Left lung (tissue), 10 donors: ENCODE measurements around the gene TRPV5. TPM values are rescaled to one million over a fixed set of nuclear protein-coding genes. Genes with fewer than 3 reads are reported as not detected.

ENCODE experiments used
- ATAC-seq: fragments of 200-7000 bp; cut with Tn5 transposase; one replicate; pipeline ENCODE4 v1.9.1; 2020; ENCODE audit warnings: moderate library complexity
- DNase-seq, 4 donors: peaks; one replicate each; pipeline ENCODE4 v3.0.0-alpha.2; 2013 to 2020
- H3K27ac ChIP-seq, 2 donors: fragments of 200-600 bp; sonication (generic) in 1 of 2; one replicate each; pipeline versions ENCODE4 v1.5.0 to v1.8.0; 2020 to 2021
- H3K27me3 ChIP-seq, 2 donors: fragments of 200-600 bp; sonication (generic) in 1 of 2; one replicate each; pipeline versions ENCODE4 v1.5.0 to v1.8.0; 2020 to 2021
- H3K36me3 ChIP-seq, 2 donors: fragments of 200-600 bp; sonication (generic) in 1 of 2; one replicate each; pipeline versions ENCODE4 v1.5.0 to v1.8.0; 2020 to 2021
- H3K4me1 ChIP-seq, 2 donors: fragments of 200-600 bp; one replicate each; pipeline ENCODE4 v1.8.0; 2021
- H3K4me3 ChIP-seq, 2 donors: fragments of 200-600 bp; sonication (generic) in 1 of 2; one replicate each; pipeline versions ENCODE4 v1.5.0 to v1.8.0; 2020 to 2021; ENCODE audit warnings: mild to moderate bottlenecking in 1 of 2
- H3K9me3 ChIP-seq, 2 donors: fragments of 200-600 bp; sonication (generic) in 1 of 2; one replicate each; pipeline versions ENCODE4 v1.5.0 to v1.8.0; 2020 to 2021
- CTCF ChIP-seq, 2 donors: fragments of 200-600 bp; sonication (generic) in 1 of 2; IDR thresholded peaks; one replicate each; pipeline versions ENCODE4 v1.5.0 to v1.8.0; 2021; ENCODE audit warnings: antibody characterized with exemption in 2 of 2
- intact Hi-C, 2 donors: fragments of 100-400 bp; cut with DNase I; formaldehyde crosslinking; loops; one replicate each; pipeline versions ENCODE4 v1.11.2 to v1.14.2; 2022
- polyA plus RNA-seq, 6 donors: library from polyadenylated mRNA; unstranded; fragments of 120-200 nt; gene quantifications; one replicate each; pipeline ENCODE4 v1.2.1, GENCODE V29; 2013; ENCODE audit not compliant: insufficient read length in 6 of 6
- total RNA-seq, 2 donors: library from RNA; stranded (reverse); fragmentation: NEBNext Ultra II Directional; extraction: Animal tissue kit (Norgen Biotek cat#: 25700); gene quantifications; one replicate each; pipeline ENCODE4 v1.2.1, GENCODE V29; 2021
- donor health status: DM: no; HTN: yes; CAD: no.
- donor health status: DM: no; HTN: no; CAD: no.

Gene TRPV5
- total and polyA plus RNA-seq, 8 donors, result 0.10 to 0.25 (median 0.16) TPM; not detected in 2

- Histone ChIP-seq H3K36me3 (no peaks in the 10 kb centered on the region), H3K27me3 (no peaks in the 10 kb centered on the region), H3K27ac (no peak overlapping the region), H3K4me3 (no peak overlapping the region), H3K4me1 (no peaks in the 10 kb centered on the region), H3K9me3 (peaks cover 0 to 13% of the 10 kb centered on the region in 2 donors)
- DNase-seq, result no peak
- intact Hi-C loops, result no loop called here
- TF ChIP-seq CTCF (IDR thresholded peaks at IDR 0.05), result no peak
- no peak for ATAC-seq
These were observed 16.7 kb upstream of the TRPV5 start for GRCh38 chr7:142950235-142950634.

GRCh38 chr7:142948603-142949002 lies 15.1 kb upstream of the TRPV5 start:
- Histone ChIP-seq H3K4me1 (no peaks in the 10 kb centered on the region), H3K27me3 (no peaks in the 10 kb centered on the region), H3K36me3 (no peaks in the 10 kb centered on the region), H3K9me3 (no peaks in the 10 kb centered on the region), H3K4me3 (no peak overlapping the region), H3K27ac (no peak overlapping the region)
- DNase-seq (no peak), ATAC-seq (no peak)
- TF ChIP-seq CTCF (IDR thresholded peaks at IDR 0.05), result no peak
- intact Hi-C loops, result no loop called here

GRCh38 chr7:142945001-142945400 lies 11.5 kb upstream of the TRPV5 start:
- intact Hi-C loops, result no loop called here
- H3K27me3 ChIP-seq, result no peaks in the 10 kb centered on the region
- H3K4me3 ChIP-seq, result no peak overlapping the region
- H3K36me3 ChIP-seq, result no peaks in the 10 kb centered on the region
- no peak for TF ChIP-seq CTCF (IDR thresholded peaks at IDR 0.05)
- no peak overlapping the region for H3K27ac ChIP-seq
- ATAC-seq (no peak), DNase-seq (no peak)
- H3K9me3 ChIP-seq, result no peaks in the 10 kb centered on the region
- H3K4me1 ChIP-seq, result no peaks in the 10 kb centered on the region

- no peaks in the 10 kb centered on the region for H3K4me1 ChIP-seq
- no peaks in the 10 kb centered on the region for H3K27me3 ChIP-seq
- ATAC-seq, result no peak
- TF ChIP-seq CTCF (IDR thresholded peaks at IDR 0.05), result no peak
- H3K27ac ChIP-seq, result no peak overlapping the region
- H3K36me3 ChIP-seq, result no peaks in the 10 kb centered on the region
- no peaks in the 10 kb centered on the region for H3K9me3 ChIP-seq
- intact Hi-C loops, result no loop called here
- H3K4me3 ChIP-seq, result no peak overlapping the region
- no peak for DNase-seq
These were observed 10.2 kb upstream of the TRPV5 start for GRCh38 chr7:142943706-142944268.

GRCh38 chr7:142942746-142943145 lies 9.2 kb upstream of the TRPV5 start:
- Histone ChIP-seq H3K27me3 (no peaks in the 10 kb centered on the region), H3K4me3 (no peak overlapping the region), H3K4me1 (no peaks in the 10 kb centered on the region), H3K36me3 (no peaks in the 10 kb centered on the region), H3K27ac (no peak overlapping the region), H3K9me3 (no peaks in the 10 kb centered on the region)
- TF ChIP-seq CTCF (IDR thresholded peaks at IDR 0.05), result no peak
- intact Hi-C loops, result no loop called here
- ATAC-seq, result no peak
- DNase-seq, result no peak
